NOMO-1 treated with dmso at 0.1 percent for 144 hours (cell line): ENCODE measurements around the gene CLDN11.

Source experiments
- DNase-seq: peaks from one replicate; lab custom pipeline; 2025; ENCODE audit not compliant: unreplicated experiment; lab: John Stamatoyannopoulos, UW

The CLDN11 gene

DNA sequence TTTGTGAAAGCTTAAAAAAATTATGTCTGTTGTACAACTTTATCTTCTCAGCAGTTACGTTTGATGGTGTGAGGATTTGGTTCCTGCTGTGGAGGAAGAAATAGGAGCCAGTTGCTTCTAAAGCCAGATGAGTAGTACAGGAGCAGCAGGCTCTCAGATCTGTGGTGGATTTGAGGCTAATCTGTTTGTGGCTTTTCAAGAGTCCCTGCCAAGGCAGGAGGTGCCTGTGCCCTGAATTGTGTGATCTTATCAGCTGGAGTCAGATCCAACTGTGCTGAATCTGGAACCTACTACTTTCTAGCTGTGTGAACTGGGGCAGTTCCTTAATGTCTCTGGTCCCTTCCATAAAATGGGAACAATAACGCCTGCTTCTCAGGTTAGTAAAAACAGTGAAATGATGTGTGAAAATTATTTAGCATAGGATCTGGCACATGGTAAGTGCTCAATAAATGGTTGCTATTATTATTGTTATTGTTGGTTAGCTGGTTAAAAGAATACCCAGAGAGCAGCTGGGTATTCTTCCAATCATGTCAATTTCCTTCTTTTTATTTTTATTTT, 7.7 kb downstream of the CLDN11 start:
- DNase-seq, result no peak

GRCh38 chr3:170428095-170428494, 9.4 kb downstream of the CLDN11 start:
- DNase-seq, result no peak

GRCh38 chr3:170429050-170429449, 10.4 kb downstream of the CLDN11 start:
- no peak for DNase-seq

DNA sequence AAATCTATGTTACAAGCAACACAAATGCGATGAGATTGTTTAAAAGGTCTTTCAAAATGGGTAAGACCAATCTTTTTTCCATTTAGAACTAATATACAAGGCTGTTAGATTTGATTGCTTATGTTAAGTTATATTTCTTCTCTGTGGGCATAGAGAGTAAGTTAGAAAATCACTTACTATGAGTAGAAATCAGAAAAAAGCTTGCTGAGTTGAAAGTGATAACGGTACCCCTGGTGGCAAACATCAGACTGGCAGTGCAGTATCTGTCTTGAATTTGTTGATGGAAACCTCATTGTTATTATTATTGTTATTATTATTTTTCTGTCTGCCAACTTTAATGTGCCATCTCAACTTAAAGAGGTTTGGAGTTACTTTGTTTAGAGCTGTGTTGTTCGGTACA, 12.4 kb downstream of the CLDN11 start:
- DNase-seq, result no peak

DNA sequence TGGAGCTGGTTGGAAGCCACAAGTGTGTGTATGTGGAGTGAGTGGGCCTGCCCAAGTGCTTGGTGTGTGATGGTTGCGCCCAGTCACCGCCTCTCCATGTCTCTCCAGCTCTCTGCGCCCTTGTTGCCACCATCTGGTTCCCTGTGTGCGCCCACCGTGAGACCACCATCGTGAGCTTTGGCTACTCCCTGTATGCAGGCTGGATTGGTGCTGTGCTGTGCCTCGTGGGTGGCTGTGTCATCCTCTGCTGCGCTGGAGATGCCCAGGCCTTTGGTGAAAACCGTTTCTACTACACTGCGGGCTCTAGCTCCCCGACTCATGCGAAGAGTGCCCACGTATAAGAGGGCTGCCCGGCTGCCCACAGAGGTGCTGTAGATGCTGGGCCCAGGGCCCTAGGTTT, 13.7 kb downstream of the CLDN11 start:
- no peak for DNase-seq

DNA sequence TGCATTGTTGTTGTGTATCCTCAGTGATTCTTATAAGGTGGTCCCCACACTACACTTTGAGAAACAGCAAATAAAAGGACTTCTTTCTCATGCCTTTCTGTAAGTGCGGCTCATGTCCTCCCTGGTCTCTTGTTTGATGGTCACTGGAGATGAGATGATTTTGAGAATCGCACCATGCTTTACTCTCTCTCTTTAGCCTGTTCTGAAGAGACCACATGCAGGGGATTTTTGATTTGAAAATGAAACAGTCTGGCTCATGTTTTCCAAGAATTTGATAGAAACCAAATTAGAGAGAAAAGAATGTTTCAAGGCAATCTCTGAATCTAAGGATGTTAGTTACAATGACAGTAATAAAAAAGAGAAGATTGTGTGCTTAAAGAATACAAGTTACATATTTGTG, 18.0 kb downstream of the CLDN11 start:
- no peak for DNase-seq

DNA sequence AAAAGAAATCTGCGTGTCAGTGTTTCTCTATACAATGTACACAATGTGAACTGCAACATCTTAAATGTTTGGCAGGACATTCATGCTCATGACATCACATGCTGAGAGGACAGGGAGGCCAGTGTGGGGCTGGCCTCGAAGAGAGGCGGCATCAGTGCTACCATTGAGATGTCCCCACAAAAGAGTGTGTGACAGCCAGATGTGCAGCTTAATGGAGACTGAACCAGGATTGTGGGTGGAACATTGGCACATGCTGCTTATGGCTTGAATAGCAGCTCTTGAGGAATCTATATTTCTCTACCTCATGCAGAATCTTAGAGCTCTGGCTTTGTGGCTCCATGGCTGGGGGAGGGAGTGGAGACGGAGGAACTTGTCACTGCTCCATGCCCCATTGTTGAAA, 18.5 kb downstream of the CLDN11 start:
- DNase-seq, result no peak

GRCh38 chr3:170437696-170438407, 19.2 kb downstream of the CLDN11 start:
- DNase-seq, result no peak

DNA sequence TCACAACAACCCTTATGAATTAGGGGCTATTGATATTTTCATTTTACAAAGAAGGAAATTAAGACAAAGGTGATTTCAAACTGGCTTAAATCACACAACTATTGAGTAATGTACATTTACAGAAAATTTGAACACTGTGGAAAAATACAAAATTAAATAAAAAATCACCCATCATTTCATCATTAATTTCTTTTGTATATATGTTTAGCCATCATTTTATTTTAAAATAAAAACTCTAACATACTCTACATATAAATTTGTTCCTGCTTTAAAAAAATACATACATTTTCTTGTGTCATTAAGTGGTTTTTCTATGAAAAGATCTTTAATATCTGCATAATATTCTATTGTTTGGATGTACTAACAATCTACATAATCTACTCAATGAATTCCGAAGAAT, 20.2 kb downstream of the CLDN11 start:
- DNase-seq, result no peak

GRCh38 chr3:170440344-170440743, 21.7 kb downstream of the CLDN11 start:
- DNase-seq, result no peak

- DNase-seq, result no peak
Observed at GRCh38 chr3:170441412-170441811, 22.7 kb downstream of the CLDN11 start.

- no peak for DNase-seq
Observed at GRCh38 chr3:170442947-170443346, 24.3 kb downstream of the CLDN11 start.

GRCh38 chr3:170443457-170443856, 24.8 kb downstream of the CLDN11 start:
- no peak for DNase-seq

- no peak for DNase-seq
Observed at GRCh38 chr3:170448584-170448983, 29.9 kb downstream of the CLDN11 start.

GRCh38 chr3:170450039-170450438, 31.4 kb downstream of the CLDN11 start:
- DNase-seq, result no peak

DNA sequence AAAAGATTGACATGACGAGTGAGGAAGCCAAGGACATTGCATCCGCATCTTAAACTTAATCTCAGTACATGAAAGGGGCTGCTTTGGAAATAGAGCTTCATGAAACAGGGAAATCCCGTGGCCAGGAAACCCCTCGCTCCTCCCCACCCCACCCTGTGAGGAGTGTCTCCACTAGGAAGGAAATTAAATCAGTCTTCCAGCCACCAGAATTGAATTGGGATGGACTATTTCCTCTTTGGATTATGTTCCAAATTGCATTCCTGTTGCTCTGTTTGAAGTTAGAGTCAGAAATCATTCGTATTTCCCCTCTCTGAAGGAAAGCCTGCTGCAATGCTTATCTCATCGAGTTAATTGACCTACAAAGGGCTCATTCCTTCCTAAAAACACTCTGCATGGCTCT, 35.8 kb downstream of the CLDN11 start:
- no peak for DNase-seq

GRCh38 chr3:170458285-170458684, 39.6 kb downstream of the CLDN11 start:
- no peak for DNase-seq

DNA sequence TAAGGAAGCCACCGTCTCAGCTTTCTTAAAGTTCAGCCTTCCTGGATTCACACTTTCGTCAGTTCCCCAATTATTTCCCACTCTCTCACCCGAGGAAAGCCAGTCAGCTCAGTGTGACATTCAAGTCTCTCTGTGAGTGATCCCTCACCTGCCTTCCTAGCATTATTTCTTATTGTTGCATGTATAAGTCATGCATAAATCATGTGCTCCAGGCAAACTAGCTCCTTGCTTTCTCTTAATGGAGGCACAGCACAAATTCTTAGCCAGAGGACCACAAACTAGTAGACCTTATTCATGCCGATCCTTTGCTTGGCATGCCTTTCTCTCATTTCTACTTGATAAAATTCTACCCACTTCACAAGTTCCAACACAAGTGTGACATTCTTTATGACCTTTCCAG, 44.3 kb downstream of the CLDN11 start:
- DNase-seq, result no peak

- DNase-seq, result no peak
Observed at GRCh38 chr3:170465955-170466354, 47.3 kb downstream of the CLDN11 start.

DNA sequence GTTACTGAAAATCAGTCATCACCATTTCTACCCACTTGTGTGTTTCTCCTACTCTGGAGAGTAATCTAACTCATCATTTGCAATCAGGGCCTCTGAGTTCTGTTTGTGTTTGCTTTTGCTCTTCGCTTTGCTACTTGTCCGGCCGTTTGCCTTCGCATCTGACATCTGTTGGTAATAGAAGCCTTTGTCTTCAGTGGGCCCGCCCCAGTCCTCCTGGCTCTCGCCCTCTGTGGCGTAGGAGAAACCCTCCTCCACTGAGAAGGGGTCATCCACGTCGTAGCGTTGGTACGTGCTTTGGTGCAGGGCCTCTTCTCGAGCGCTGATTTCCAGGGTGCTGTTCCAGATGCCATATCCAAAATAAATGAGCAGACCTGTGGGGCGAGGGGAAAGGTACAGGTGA, 48.3 kb downstream of the CLDN11 start:
- no peak for DNase-seq

GRCh38 chr3:170467571-170468147, 49.0 kb downstream of the CLDN11 start:
- no peak for DNase-seq

- no peak for DNase-seq
Observed at GRCh38 chr3:170469151-170470062, 50.7 kb downstream of the CLDN11 start.
